IMR-90 (cell line): ENCODE results near the gene PNMA8C. TPM values are rescaled to one million over a fixed set of nuclear protein-coding genes. Genes with fewer than 3 reads are reported as not detected.
A peak's percentile ranks its signal among the peaks of the same experiment; 100 is the strongest.

Experiments used
- ATAC-seq: fragments of 200-7000 bp; cut with Tn5 transposase; 2 replicates; pipeline ENCODE4 v1.9.1; 2020; ENCODE audit warnings: low read depth, mild to moderate bottlenecking, moderate library complexity
- BruUV-seq: library from RNA; stranded (reverse); fragments of 400-500 nt; replicated peaks from 2 replicates; lab custom pipeline; 2021; lab: Mats Ljungman, UMichigan
- CTCF ChIA-PET: fragments of 300-600 bp; formaldehyde crosslinking; extraction: SDS; loops from one replicate; lab custom pipeline; 2021; ENCODE audit warnings: antibody characterized with exemption; lab: Yijun Ruan, JAX
- POLR2A ChIA-PET: fragments of 300-600 bp; sonication (Branson Sonifier 250); formaldehyde crosslinking; loops from one replicate; lab custom pipeline; 2022; ENCODE audit warnings: antibody characterized with exemption; ENCODE audit not compliant: unreplicated experiment; lab: Charles Lee
- DNase-seq: peaks from one replicate; pipeline ENCODE4 v3.0.0; 2013
- H2AFZ ChIP-seq: replicated peaks from 2 replicates; pipeline ENCODE3; 2013; ENCODE audit warnings: low read length, mild to moderate bottlenecking; ENCODE audit not compliant: poor library complexity
- H2AK5ac ChIP-seq: 2 replicates; pipeline ENCODE4 v1.6.1; 2013; ENCODE audit warnings: low read depth, low read length, inconsistent platforms
- H2AK9ac ChIP-seq: replicated peaks from 2 replicates; pipeline ENCODE3; 2013; ENCODE audit warnings: mild to moderate bottlenecking, low read depth, low read length, moderate library complexity; ENCODE audit not compliant: poor library complexity
- H2BK120ac ChIP-seq: 2 replicates; pipeline ENCODE4 v1.6.1; 2013; ENCODE audit warnings: low read depth, low read length, inconsistent platforms
- H2BK15ac ChIP-seq: 3 replicates; pipeline ENCODE4 v1.6.1; 2013; ENCODE audit warnings: low read depth, low read length, inconsistent platforms
- H2BK20ac ChIP-seq: 2 replicates; pipeline ENCODE4 v1.6.1; 2013; ENCODE audit warnings: low read depth, mild to moderate bottlenecking, inconsistent platforms, low read length, moderate library complexity
- H2BK5ac ChIP-seq: 2 replicates; pipeline ENCODE4 v1.6.1; 2013; ENCODE audit warnings: mild to moderate bottlenecking, low read depth, low read length, inconsistent platforms; ENCODE audit not compliant: poor library complexity, severe bottlenecking
- H3K14ac ChIP-seq: replicated peaks from 2 replicates; pipeline ENCODE4 v1.6.1; 2013; ENCODE audit warnings: low read depth, low read length, inconsistent platforms
- H3K18ac ChIP-seq: 2 replicates; pipeline ENCODE4 v1.6.1; 2013; ENCODE audit warnings: low read depth, low read length, control low read depth
- H3K23ac ChIP-seq: 2 replicates; pipeline ENCODE4 v1.6.1; 2013; ENCODE audit warnings: low read depth, low read length, inconsistent platforms
- H3K27ac ChIP-seq: 2 replicates; pipeline ENCODE4 v1.5.1; 2013; ENCODE audit warnings: mild to moderate bottlenecking, control low read depth, low read length; ENCODE audit not compliant: insufficient read depth
- H3K27me3 ChIP-seq: 2 replicates; pipeline ENCODE4 v1.6.1; 2013; ENCODE audit warnings: low read length; ENCODE audit not compliant: control insufficient read depth, insufficient read depth
- H3K36me3 ChIP-seq: 2 replicates; pipeline ENCODE4 v1.6.1; 2013; ENCODE audit warnings: low read length, mixed read lengths; ENCODE audit not compliant: control insufficient read depth, insufficient read depth
- H3K4ac ChIP-seq: 2 replicates; pipeline ENCODE4 v1.6.1; 2013; ENCODE audit warnings: low read depth, low read length, inconsistent platforms
- H3K4me1 ChIP-seq: 2 replicates; pipeline ENCODE4 v1.6.1; 2013; ENCODE audit warnings: low read length, mixed read lengths; ENCODE audit not compliant: control insufficient read depth, insufficient read depth
- H3K4me2 ChIP-seq: 2 replicates; pipeline ENCODE4 v1.6.1; 2013; ENCODE audit warnings: low read depth, mild to moderate bottlenecking, control low read depth, low read length, moderate library complexity
- H3K4me3 ChIP-seq: 2 replicates; pipeline ENCODE4 v1.5.1; 2013; ENCODE audit warnings: low read depth, mild to moderate bottlenecking, control low read depth, low read length, moderate library complexity; ENCODE audit not compliant: insufficient read depth
- H3K56ac ChIP-seq: 2 replicates; pipeline ENCODE4 v1.6.1; 2013; ENCODE audit warnings: low read length, inconsistent platforms; ENCODE audit not compliant: insufficient read depth; ENCODE audit errors: extremely low read depth
- H3K79me1 ChIP-seq, 2 experiments: 2 replicates each; pipeline ENCODE4 v1.6.1; 2013; ENCODE audit warnings: low read length in 2 of 2, inconsistent platforms in 1 of 2, low read depth in 1 of 2
- H3K9ac ChIP-seq: 2 replicates; pipeline ENCODE4 v1.6.1; 2013; ENCODE audit warnings: low read depth, low read length, control low read depth
- H3K9me1 ChIP-seq: 2 replicates; pipeline ENCODE4 v1.6.1; 2013; ENCODE audit warnings: low read length, inconsistent platforms; ENCODE audit not compliant: insufficient read depth
- H3K9me3 ChIP-seq: 2 replicates; pipeline ENCODE4 v1.6.1; 2013; ENCODE audit warnings: low read length; ENCODE audit not compliant: control insufficient read depth, insufficient read depth
- H4K20me1 ChIP-seq: 2 replicates; pipeline ENCODE4 v1.6.1; 2013; ENCODE audit warnings: low read length, inconsistent platforms; ENCODE audit not compliant: insufficient read depth
- H4K5ac ChIP-seq: 2 replicates; pipeline ENCODE4 v1.6.1; 2013; ENCODE audit warnings: mild to moderate bottlenecking, low read depth, low read length, control low read depth
- H4K8ac ChIP-seq, 2 experiments: 2 replicates each; pipeline ENCODE4 v1.6.1; 2013; ENCODE audit warnings: low read depth in 2 of 2, low read length in 2 of 2, control low read depth in 1 of 2, inconsistent platforms in 1 of 2
- H4K91ac ChIP-seq: 2 replicates; pipeline ENCODE4 v1.6.1; 2013; ENCODE audit warnings: low read depth, low read length, inconsistent platforms; ENCODE audit not compliant: insufficient read depth
- MAFK ChIP-seq: IDR thresholded peaks from 2 replicates; pipeline ENCODE4 v1.6.1; 2012; ENCODE audit warnings: low read depth, low read length, improper control_type of control experiment
- POLR2A ChIP-seq: IDR thresholded peaks from 2 replicates; pipeline ENCODE4 v1.6.1; 2012; ENCODE audit warnings: mild to moderate bottlenecking, low read depth, low read length
- RAD21 ChIP-seq: IDR thresholded peaks from 2 replicates; pipeline ENCODE4 v1.6.1; 2012; ENCODE audit warnings: low read length, improper control_type of control experiment
- SMC3 ChIP-seq: fragments of 150-350 bp; IDR thresholded peaks from 2 replicates; pipeline ENCODE4 v1.6.1; 2016; ENCODE audit warnings: low read depth, mild to moderate bottlenecking, antibody characterized with exemption, low read length, moderate library complexity
- WGBS, 2 experiments: methylation state at CpG; one replicate each; pipeline versions ENCODE4 v1.1.5 to v1.1.7; 2013; ENCODE audit warnings: missing lambda C conversion rate in 2 of 2; ENCODE audit not compliant: insufficient read length in 1 of 2; ENCODE audit errors: extremely low coverage in 2 of 2; 5-methylcytosine and 5-hydroxymethylcytosine counted together
- dilution Hi-C: fragments of 300-500 bp; cut with HindIII; formaldehyde crosslinking; loops from one replicate; pipeline ENCODE4 v1.14.3; 2018; ENCODE audit warnings: low sequenced_read_pairs; ENCODE audit not compliant: unreplicated experiment
- in situ Hi-C: fragments of 300-500 bp; cut with MboI; formaldehyde crosslinking; loops from 3 replicates; pipeline ENCODE4 v1.14.3; 2019; ENCODE audit warnings: low sequenced_read_pairs, inconsistent platforms, mixed read lengths
- intact Hi-C: fragments of 100-400 bp; cut with micrococcal nuclease; formaldehyde crosslinking; loops from 2 replicates; pipeline ENCODE4 v1.10.0; 2022
- polyA plus RNA-seq, 3 experiments: library from polyadenylated mRNA; depleted of rRNA; stranded (reverse); fragments of >200 nt; gene quantifications; 2 replicates each; pipeline ENCODE4 v1.2.3, GENCODE V29; 2012; ENCODE audit warnings: low replicate concordance in 1 of 3
- total RNA-seq: library from RNA; depleted of rRNA; stranded (reverse); fragments of >200 nt; gene quantifications from 2 replicates; pipeline ENCODE4 v1.2.3, GENCODE V29; 2012
- TF ChIP-seq, protein P1 (sequence below): fragments of 150-350 bp; IDR thresholded peaks from 2 replicates; pipeline ENCODE4 v1.6.1; 2017; ENCODE audit warnings: mild to moderate bottlenecking, antibody characterized with exemption, low read length, low read depth

Gene PNMA8C
- total and polyA plus RNA-seq, 2 of the 4 experiments (the other 2 are of a cell fraction): 0.09 to 0.18 TPM

- in situ Hi-C loops (no loop called here), intact Hi-C loops (no loop called here), dilution Hi-C loops (no loop called here)
- peak overlapping the region; percentile 65 for H3K4me2 ChIP-seq
- H3K4me1 ChIP-seq: peaks cover 15% of the 10 kb centered on the region
- peak overlapping the region; percentile 22 for H2BK5ac ChIP-seq
- peak overlapping the region; percentile 24 for H3K14ac ChIP-seq
- H3K27ac ChIP-seq: peak overlapping the region; percentile 63
- H4K20me1 ChIP-seq: no peaks in the 10 kb centered on the region; the same call in 1 of the 2 replicates
- H3K79me1 ChIP-seq: 0 out of 4 replicates have a peak, but pooled peaks cover 0 to 9% of the 10 kb centered on the region in 2 experiments
- H3K4ac ChIP-seq: peak overlapping the region; percentile 61
- H3K36me3 ChIP-seq: peaks cover 32% of the 10 kb centered on the region
- no peak overlapping the region for H2AK9ac ChIP-seq
- H3K9me3 ChIP-seq: peaks cover 6% of the 10 kb centered on the region
- H3K9ac ChIP-seq: 0 out of 2 replicates have a peak overlapping the region, but pooled peaks have one; percentile 3
- CTCF ChIA-PET: interaction anchor here (0.8 kb wide), 1 partner anchor 23 kb away, joined by 3 read pairs; no protein-coding TSS in a partner anchor
- peak overlapping the region; percentile 59; the same call in 1 of the 2 replicates for H2AK5ac ChIP-seq
- H4K8ac ChIP-seq: peak overlapping the region in 1 of 2 experiments; percentile 79; a peak in 2 of 4 replicates
- H4K5ac ChIP-seq: 0 out of 2 replicates have a peak overlapping the region, but pooled peaks have one; percentile 6
- 0 out of 2 replicates have a peak overlapping the region, but pooled peaks have one; percentile 3 for H3K18ac ChIP-seq
- POLR2A ChIA-PET: no interaction called here
- BruUV-seq: no TSS peak
- WGBS, 2 experiments: no CpG with 5 or more reads among the region's 4 CpGs
- no peak overlapping the region; the same call in 1 of the 2 replicates for H3K56ac ChIP-seq
- H2BK120ac ChIP-seq: peak overlapping the region; percentile 69
- peak overlapping the region; percentile 7; the same call in 1 of the 3 replicates for H2BK15ac ChIP-seq
- H2AFZ ChIP-seq: no peak overlapping the region
- TF ChIP-seq SMC3 (no peak), RAD21 (no peak), POLR2A (no peak), MAFK (no peak)
- TF ChIP-seq, protein P1, sequence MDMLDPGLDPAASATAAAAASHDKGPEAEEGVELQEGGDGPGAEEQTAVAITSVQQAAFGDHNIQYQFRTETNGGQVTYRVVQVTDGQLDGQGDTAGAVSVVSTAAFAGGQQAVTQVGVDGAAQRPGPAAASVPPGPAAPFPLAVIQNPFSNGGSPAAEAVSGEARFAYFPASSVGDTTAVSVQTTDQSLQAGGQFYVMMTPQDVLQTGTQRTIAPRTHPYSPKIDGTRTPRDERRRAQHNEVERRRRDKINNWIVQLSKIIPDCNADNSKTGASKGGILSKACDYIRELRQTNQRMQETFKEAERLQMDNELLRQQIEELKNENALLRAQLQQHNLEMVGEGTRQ: no peak
- no peak overlapping the region for H3K4me3 ChIP-seq
- no peaks in the 10 kb centered on the region for H3K27me3 ChIP-seq
- peaks cover 13% of the 10 kb centered on the region for H3K9me1 ChIP-seq
- H2BK20ac ChIP-seq: peak overlapping the region; percentile 21; the same call in 1 of the 2 replicates
- peak overlapping the region; percentile 66 for H4K91ac ChIP-seq
- H3K23ac ChIP-seq: peak overlapping the region; percentile 18
- DNase-seq (no peak), ATAC-seq (peak; percentile 24)
Observed at GRCh38 chr19:46392837-46393236, 35.9 kb downstream of the PNMA8C start.
